ENCODE measurements around the gene SMIM3.
A peak's percentile ranks its signal among the peaks of the same experiment; 100 is the strongest.
"Not testable (repeated sequence)": the region's sequence is repeated elsewhere in the genome, so short reads cannot be mapped to it uniquely, and the experiment has no call there.

The SMIM3 gene

DNA sequence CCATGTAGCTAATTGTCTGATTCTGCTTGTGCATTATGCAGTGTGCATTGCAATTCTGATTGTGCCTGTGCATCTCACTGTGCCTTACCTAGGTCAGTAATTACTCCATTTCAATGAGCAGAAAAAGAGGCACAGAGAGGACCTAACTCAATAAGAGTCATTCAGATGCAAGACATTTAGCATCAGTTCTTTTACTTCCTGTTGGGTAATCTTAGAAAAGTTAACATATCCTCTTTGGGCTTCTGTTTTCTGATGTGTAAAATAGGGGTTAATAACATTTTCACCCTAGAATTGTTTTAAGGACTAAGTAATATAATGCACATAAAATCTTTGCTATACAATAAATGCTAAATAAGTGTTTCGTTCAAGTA, 12.8 kb upstream of the SMIM3 start:
- DNase-seq: no peak

DNA sequence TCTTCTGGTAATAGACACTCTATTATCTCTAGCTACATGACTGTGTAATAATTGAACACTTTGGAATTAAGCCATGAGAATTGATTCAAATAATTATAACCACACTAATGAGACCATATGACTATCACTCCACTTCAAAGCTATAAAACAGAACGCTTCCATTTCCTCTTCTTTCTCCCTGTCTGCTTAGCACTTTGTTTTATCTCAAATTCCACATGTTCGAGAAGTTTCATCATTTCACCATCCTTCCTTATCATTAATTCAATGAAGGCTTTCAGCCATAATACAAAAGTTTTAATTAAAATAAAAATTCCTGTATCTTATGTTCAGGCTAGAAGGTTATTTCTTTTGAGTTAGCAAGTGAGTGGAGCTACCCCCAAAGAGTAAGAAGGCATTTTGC, 12.3 kb upstream of the SMIM3 start:
- no peak for DNase-seq

DNA sequence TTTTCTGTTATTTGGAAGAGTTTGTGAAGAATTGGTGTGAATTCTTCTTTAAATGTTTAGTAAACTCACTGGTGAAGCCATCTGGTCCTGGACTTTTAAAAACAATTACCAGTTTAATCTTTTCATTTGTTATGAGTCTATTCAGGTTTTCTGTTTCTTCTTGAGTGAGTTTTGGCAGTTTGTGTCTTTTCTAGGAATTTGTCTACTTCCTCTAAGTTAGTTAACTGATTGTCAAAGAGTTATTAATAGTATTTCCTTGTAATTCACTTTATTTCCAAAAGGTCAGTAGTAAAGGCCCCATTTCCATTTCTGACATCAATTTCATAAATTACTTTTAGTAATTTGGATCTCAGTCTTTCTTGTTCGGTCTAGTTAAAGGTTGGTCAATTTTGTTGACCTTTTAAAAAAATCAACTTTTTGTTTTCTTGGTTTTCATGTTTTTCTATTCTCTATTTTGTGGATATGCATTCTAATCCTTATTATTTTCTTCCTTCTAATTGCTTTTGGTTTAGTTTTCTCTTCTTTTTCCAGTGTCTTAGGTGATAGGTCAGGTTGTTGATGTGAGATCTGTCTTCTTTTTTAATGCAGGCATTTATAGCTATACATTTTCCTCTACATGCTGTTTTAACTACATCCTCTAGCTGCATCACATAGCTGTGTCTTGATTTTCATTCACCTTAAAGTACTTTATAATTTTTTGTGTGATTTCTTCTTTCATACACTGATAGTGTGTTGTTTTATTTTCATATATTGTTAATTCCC, 7.3 kb upstream of the SMIM3 start:
- no peak for DNase-seq

DNA sequence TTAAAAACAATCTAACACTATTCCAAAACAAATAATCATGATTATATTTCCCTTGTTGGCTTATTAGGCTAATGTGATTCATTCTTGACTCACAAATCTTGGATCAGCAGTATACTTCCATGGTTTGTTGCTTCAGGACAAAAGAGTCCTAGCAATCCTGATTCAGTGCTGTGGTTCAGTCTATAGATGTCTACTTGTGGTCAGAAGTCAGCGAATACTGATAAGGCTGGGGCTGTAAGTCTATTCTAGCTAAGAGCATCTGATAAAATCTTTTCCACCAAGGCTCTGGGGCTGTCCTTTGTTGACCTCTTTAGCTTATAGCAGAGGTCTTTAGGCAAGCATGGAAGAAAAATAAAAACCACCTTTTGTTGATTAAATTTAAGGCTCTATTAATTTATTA, 4.4 kb upstream of the SMIM3 start:
- no peak for DNase-seq

DNA sequence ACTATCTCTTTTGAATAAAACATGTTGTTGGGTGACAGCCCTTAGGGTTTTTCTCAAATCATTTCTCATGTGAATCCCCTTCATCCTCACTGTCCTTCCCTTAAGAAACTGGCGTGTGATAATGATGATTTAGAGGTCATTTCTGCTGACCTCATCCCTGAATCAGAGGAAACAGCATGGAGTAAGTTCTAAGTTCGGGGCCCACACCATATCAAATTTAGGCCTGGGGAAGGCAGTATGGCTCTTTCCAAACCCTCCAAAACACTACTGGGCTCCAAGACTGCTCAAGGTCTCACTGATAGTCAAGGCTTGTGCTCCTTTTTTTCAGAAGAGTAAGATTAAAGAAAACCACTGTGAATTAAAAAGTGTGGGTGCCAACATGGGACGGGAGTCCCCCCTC, 872 bp upstream of the SMIM3 start:
- DNase-seq: no peak

DNA sequence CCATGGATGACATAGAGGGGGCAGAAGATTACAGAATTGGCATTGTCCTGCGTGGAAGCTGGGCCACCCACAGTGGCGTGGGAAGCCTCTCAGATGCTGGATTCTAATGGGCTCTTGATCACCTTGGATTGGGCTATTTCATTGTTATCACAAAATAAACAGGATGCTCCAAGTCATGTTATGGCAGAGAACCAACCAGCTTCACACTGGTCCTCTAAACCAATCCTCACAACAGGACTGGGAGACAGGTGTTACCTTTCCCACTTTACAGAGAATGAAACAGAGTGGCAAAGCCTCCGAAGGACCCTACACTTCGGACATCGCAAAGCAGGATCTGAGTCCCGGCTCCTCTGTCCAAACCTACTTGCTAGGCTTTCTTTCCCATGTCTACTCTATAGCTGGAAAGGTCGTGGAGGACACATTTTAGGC, 455 bp upstream of the SMIM3 start:
- DNase-seq: no peak

DNA sequence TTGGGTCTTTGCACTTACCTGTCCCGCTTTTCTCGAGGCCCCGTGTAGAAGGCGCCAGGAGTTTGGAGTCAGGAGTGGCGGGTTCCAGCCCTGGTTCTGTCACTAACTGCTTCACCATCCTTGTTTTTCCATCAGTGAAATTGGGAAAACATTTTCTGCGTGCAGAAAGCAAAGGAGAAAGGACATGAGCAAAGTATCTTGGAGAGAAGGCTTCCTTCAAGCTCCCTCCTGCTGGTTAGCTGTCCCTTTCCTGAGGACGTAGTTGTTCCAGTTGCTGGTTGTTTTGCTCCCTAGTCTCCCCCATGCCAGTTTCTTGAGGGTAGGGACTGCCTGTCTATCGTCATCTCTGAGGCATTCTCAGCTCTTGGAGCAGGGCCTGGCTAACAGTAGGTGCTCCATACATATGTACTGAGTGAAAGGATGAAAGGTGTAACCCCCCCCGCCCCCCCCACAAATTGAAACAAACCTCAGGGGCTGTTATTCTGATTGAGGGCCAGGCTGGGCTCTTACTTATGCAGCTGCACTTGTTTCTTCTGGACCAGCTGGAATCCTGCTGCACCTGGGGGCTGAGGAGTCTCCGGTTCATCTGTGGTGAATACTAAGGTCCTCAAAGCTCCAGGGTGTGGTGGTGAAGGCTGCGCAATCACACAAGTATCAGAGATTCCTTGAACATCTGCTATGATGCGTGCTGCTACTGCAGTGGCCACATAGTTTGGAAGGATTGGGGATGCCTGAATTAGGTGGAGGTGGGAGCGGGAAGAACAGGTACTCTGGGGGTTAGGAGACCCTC, 1.0 kb downstream of the SMIM3 start:
- no peak for DNase-seq

DNA sequence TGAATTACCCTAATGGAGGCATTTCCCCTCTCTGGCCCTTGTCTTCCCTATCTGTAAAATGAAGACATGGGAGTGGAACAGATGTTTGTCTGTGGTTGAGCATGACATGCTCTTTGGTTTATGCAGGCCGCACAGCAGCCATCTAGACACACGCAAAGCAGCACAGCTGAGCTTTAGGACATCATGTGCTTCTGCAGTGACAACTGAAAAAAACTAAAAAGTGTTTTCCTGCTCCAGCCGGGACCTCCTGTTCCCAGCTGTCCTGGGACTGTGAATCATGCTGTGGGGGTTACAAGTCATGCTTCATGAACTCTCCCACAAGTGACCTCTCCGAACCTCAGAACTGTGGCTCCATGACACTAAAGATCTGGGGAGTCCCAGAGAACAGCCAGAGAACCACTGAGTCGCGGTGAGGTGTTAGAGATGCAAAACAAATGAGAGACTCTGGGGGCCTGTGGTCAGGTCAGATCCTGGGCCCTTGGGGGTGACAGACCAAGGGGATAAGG, 1.7 kb downstream of the SMIM3 start:
- DNase-seq: peak in 1 of 2 donors; percentile 21

DNA sequence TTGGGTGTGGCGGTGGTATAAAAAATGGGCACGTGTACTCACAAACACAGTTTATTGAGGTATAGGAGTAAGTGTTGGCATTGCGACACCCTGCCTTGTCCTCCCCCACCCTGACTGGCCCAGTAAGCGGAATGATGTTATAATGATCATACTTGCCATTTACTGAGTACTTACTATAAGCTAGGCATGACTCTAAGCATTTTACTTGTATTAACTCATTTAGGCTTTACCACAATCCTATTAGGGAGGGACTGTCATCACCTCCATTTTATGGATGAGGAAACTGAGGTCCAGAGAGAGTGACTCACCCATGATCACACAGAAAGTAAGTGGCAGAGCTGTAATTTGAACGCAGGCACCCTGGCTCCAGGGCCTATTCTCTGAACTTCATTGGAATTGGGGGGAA, 2.3 kb downstream of the SMIM3 start:
- no peak for DNase-seq

DNA sequence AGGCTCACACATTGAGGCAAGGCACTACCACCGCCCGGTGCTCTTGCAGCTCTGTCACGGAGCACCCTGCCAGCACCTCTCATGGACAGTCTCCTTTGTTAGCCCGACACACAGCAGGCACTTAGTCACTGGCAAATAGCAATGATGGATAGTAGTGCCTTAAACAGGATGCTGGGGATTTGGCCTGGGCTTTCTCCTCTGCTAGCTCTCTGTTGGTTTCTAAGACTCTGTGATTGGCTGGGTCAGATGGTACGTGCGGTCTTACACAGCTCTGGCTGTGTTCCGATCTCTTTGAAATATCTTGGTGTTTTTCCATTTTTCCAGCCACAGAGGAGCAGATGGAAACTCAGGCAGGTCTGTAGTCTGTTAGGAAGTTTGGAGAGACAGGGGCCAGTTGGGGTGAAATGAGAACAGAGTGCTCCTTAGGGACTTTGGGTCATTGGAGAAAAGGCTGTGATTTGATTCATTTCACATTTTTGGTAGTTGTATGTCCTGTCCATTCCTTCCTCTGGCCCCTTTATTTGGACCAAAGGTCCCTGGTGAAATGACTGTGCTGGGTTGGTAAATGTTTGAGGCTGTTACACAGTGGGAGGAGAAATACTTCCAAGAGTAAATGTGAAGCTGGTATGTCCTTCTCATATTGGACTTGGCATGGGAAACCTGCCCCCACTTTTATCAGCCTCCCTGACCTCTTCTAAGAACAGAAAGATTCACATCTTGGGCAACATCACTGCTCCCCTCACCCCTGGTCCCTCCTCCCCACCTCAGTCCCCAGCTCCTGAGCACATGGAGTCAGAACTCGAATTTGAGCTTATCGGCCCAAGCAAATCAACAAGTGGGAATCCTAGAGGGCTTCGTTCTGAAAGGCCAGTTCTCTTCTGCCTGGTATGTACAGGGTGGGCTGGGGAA, 3.4 kb downstream of the SMIM3 start:
- DNase-seq: no peak

DNA sequence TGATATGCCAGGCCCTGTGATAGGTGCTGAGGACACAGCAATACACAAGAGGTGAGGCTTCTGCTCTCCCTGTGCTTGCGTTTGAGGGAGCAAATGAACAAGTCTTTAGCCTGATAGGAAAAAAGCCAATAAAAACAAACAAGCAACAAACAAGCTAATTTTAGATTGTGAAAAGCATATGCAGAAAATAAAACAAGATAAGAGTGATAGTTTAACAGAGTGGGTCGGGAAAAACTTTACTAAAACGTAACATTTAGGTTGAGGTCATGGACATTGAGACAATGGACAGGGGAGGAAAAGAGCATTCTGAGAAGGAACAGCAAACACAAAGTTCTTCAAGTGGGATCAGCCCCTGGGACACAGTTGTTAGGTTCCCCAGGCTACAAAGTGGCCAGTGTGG, 4.3 kb downstream of the SMIM3 start:
- no peak for DNase-seq

DNA sequence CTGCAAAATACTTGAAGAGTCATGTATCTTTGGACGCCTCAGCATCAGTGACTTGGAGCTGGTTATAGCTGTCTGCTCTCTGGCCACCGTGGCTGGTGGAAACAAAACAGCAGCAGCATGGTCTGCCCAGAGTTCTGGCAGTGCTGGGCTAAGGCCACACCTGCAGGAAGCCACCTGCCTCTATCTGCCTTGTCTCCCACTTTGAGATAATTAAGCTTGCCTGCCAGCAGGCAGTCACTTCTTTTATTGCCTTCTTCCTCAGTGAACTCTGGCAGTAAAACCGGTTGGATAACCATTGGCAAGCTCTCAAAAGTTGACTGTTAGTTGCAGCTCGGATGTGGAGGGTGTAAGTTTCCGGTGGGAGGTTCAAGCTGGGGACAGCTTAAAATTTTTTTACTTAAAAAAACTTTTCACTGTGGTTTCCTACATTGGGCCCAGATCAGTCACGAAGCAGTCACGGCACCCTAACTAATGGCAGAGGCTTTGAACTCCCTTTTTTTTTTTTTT, 4.9 kb downstream of the SMIM3 start:
- peak; percentile 59 to 63 for DNase-seq

DNA sequence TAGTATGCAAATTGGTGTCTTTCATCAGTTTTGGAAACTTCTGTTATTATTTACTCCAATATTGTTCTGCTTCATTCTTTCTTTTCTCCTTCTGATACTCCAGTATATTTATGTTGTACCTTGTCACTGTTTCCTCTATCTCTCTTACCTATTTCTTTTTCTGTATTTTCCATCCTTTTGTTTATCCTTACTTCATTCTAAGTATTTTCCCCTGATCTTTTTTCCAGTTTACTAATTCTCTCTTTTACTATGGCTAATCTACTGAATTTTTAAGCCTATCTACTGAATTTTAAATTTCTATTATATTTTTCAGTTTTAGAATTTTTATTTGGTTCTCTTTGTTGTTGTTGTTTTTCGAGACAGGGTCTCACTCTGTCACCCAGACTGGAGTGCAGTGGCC, 7.4 kb downstream of the SMIM3 start:
- no peak for DNase-seq

DNA sequence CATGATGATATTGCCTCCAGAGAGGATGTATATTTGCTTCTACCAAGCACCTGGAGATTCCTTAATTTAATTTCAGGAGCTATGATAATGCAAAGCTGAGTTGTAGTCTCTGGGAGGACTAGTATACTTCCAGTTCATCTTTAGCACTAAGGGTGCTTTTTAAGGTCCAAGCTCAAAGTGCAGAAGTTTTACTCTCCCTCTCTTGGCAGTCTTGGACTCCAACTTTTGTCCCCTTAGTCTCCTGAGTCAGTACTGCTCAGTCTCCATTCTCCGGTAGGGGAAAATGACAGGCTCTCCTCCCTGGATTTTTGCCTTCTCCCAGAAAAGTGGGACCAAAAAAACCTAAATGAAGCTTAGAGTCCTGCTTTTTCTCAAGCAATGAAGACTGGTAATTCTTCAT, 8.3 kb downstream of the SMIM3 start:
- DNase-seq: no peak

DNA sequence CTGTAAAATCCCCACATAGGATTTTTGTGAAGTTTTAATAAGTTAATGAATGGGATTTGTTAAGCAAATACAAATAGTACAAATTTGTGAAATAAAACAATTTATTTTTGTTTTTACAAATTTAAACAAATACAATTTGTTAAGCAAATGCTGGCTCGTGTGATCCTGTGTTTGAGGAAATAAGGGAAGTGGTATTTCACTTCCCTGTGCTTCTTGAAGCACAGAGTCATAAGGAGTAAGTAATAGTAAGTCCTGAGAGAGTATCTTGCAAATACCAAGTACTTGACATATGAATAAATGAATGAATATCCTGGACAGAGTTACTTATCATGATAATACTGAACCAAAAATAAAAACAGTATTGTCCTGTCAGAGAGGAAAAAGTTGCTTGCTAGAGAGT, 9.1 kb downstream of the SMIM3 start:
- DNase-seq: no peak

DNA sequence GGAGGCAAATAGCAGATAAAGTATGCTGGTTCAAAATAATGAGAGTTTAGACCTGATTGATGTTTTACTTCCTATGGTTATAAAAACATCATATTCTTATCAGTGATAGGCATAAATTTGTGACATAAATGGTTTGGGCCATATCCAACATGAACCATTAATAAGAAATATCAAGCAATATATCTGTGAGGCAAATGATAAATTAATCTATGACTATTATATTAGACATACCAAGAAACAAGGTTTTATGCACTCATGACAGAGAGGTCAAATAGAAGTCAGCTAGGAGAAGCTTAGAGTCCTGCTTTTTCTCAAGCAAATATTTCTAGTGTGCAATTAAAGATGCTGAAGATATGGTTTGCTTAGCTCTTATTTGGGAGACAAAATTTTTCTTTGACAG, 10.4 kb downstream of the SMIM3 start:
- DNase-seq: no peak

DNA sequence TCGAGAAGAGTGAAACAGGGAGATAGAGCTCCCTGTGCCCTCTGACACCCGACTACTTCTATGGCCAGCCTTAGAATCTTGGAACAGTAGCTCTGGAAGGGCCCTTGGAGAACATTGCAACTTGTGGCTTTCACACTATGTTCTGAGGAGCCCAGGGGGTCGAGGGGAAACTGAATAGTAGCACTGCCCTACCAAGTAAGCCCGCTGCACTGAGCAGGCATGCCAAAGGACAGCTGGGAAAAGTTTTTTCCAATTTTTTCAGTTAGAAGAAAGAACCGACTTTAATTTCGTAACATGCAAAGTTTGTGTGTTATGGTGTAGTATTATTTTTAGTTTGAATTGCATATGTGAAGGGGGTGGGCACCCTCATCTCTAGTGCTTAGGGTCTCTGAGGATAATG, 10.9 kb downstream of the SMIM3 start:
- DNase-seq: no peak

DNA sequence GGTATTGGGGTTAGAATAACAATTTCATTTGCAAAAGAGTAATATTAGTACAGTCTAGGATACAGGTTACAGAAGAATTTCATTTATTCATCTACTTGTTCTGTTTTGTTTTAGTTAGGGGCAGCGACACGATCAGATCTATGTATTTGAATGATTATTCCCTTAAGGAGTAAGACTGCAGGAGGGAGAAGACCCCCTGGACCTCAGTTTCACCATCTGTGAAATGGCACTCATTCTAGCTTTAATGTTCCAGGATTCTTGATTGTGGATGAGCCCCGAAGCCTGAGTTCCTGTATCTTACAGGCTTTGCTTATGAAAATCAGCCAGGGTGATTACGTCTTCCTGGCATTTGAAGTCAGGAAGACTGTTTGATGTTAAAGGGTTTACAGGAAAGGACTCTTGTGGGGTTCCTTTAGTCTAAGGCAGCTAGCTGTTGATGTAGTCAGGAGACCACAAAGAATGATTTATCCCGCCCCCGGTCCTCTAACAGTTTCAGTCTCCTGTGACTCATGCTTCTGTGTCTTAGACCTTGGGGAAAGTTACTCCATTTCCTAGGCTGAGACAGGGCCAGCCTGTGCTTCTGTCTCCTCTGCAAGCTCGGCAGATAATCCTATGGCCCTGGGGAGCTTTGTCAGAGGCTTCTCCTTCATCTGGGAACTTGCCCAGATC, 11.5 kb downstream of the SMIM3 start:
- peak; percentile 66 to 78 for DNase-seq

DNA sequence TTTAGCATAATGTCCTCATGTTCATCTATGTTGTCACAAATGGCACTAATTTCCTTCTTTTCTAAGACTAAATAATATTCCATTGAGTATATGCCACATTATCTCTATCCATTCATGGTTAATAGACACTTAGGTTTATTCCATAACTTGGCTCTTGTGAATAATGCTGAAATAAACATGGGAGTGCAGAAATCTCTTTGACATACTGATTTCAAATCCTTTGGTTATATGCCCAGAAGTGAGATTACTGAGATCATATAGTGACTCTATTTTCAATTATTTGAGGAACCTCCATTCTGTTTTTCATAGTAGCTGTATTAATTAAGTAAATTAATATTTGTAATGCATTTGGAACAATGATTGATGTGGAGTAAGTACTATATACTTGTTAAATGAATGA, 13.0 kb downstream of the SMIM3 start:
- no peak for DNase-seq

DNA sequence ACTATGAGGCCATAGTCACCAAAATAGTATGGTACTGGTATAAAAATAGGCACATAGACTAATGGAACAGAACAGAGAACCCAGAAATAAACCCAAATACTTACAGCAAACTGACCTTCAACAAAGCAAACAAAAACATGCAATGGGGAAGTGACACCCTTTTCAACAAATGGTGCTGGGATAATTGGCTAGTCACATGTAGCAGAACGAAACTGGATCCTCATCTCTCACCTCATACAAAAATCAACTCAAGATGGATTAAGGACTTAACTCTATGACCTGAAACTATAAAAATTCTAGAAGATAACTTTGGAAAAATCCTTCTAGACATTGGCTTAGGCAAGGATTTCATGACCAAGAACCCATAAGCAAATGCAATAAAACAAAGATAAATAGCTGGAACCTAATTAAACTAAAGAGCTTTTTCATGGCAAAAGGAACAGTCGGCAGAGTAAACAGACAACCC, 14.9 kb downstream of the SMIM3 start:
- not testable (repeated sequence) for DNase-seq

DNA sequence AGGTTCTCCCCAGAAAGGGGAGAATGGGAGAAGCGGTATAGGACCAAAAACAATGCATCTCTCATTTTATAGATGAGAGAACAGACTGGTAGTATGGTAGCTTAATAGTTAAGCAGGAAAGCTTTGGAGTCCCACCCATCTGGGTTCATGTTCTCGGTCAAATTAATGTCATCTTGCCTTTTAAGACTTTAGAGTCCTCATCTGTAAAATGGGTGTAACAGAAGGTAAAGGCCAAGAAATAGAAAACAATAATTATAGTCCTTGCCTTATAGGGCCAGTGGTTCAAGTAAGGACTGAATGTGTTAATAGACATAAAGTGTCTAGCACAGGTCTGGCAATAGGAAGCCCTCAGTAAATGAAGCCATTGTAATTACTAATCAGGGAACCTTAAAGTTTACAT, 16.4 kb downstream of the SMIM3 start:
- DNase-seq: no peak

DNA sequence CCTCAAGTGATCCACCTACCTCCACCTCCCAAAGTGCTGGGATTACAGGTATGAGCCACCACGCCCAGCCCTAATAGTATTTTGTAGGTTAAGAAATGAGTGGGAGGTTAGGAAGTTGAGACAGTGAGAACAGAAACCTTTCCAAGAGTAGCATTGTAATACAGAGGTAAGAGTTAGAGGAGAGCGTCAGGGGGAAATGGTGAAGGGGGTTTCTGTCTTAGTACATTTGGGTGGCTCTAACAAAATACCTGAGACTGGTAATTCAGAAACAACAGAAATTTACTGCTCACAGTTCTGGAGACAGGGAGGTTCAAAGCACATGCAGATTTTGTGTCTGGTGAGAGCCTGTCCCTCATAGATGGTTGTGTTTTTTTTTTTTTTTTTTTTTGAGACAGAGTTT, 18.8 kb downstream of the SMIM3 start:
- no peak for DNase-seq
